Hepatocyte (in vitro differentiated cells): Measurements from ENCODE around the gene NXPE3.

Experiments used
- EZH2 ChIP-seq: fragments of 200-600 bp; sonication (generic); IDR thresholded peaks from 2 replicates; pipeline ENCODE4 v1.6.1; 2016; ENCODE audit warnings: antibody characterized with exemption, mild to moderate bottlenecking, borderline replicate concordance
- EZH2phosphoT487 ChIP-seq: fragments of 200-600 bp; sonication (generic); IDR thresholded peaks from one replicate; pipeline ENCODE4 v1.6.1; 2018; ENCODE audit warnings: antibody characterized with exemption, mild to moderate bottlenecking, low read depth, moderate library complexity; ENCODE audit not compliant: unreplicated experiment, severe bottlenecking
- TF ChIP-seq, protein P1 (sequence below): fragments of 200-600 bp; sonication (generic); IDR thresholded peaks from 2 replicates; pipeline ENCODE4 v1.5.1; 2016; ENCODE audit warnings: antibody characterized with exemption, mild to moderate bottlenecking; ENCODE audit not compliant: poor library complexity

- TF ChIP-seq, protein P1, sequence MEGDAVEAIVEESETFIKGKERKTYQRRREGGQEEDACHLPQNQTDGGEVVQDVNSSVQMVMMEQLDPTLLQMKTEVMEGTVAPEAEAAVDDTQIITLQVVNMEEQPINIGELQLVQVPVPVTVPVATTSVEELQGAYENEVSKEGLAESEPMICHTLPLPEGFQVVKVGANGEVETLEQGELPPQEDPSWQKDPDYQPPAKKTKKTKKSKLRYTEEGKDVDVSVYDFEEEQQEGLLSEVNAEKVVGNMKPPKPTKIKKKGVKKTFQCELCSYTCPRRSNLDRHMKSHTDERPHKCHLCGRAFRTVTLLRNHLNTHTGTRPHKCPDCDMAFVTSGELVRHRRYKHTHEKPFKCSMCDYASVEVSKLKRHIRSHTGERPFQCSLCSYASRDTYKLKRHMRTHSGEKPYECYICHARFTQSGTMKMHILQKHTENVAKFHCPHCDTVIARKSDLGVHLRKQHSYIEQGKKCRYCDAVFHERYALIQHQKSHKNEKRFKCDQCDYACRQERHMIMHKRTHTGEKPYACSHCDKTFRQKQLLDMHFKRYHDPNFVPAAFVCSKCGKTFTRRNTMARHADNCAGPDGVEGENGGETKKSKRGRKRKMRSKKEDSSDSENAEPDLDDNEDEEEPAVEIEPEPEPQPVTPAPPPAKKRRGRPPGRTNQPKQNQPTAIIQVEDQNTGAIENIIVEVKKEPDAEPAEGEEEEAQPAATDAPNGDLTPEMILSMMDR: no peak
- TF ChIP-seq EZH2 (no peak), EZH2phosphoT487 (no peak)
Measured at GRCh38 chr3:101823525-101823924, 44.5 kb downstream of the NXPE3 start.
